ENCODE results near the gene ALX4.

The ALX4 gene

GRCh38 chr11:44335052-44335760 lies 25.3 kb upstream of the ALX4 start:
- no peak for DNase-seq (ENCODE audit: low spot score)

GRCh38 chr11:44334356-44335004 lies 24.5 kb upstream of the ALX4 start:
- no peak for DNase-seq (ENCODE audit: low spot score)

GRCh38 chr11:44333271-44334218 lies 23.6 kb upstream of the ALX4 start:
- DNase-seq (ENCODE audit: low spot score): no peak

DNA sequence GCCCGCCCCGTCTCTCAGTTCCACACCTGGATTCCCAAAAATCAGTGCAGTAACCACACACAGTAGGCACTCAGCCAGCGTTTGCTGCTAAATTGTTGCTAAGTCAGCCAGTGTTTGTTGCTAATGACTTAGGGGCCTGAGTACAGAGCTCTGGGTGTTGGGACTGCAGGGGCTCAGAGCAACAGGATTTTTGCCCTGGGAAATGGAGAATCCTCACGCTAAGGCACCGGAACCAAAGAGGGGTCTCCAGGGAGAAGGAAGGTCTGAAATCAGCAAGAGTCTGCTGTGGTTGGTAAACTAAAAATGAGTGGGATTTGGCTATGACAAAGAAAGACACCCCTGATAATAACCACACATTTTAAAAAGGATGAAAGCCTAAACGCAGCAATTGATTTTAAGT lies 22.7 kb upstream of the ALX4 start:
- DNase-seq (ENCODE audit: low spot score): no peak

GRCh38 chr11:44329472-44330230 lies 19.7 kb upstream of the ALX4 start:
- no peak for DNase-seq (ENCODE audit: low spot score)

GRCh38 chr11:44328138-44328660 lies 18.3 kb upstream of the ALX4 start:
- DNase-seq (ENCODE audit: low spot score): no peak

- DNase-seq (ENCODE audit: low spot score): no peak
Measured at GRCh38 chr11:44327730-44328129, 17.8 kb upstream of the ALX4 start.

- DNase-seq (ENCODE audit: low spot score): no peak
Measured at GRCh38 chr11:44326615-44327475, 16.9 kb upstream of the ALX4 start.

GRCh38 chr11:44325698-44326097 lies 15.8 kb upstream of the ALX4 start:
- DNase-seq (ENCODE audit: low spot score): no peak

DNA sequence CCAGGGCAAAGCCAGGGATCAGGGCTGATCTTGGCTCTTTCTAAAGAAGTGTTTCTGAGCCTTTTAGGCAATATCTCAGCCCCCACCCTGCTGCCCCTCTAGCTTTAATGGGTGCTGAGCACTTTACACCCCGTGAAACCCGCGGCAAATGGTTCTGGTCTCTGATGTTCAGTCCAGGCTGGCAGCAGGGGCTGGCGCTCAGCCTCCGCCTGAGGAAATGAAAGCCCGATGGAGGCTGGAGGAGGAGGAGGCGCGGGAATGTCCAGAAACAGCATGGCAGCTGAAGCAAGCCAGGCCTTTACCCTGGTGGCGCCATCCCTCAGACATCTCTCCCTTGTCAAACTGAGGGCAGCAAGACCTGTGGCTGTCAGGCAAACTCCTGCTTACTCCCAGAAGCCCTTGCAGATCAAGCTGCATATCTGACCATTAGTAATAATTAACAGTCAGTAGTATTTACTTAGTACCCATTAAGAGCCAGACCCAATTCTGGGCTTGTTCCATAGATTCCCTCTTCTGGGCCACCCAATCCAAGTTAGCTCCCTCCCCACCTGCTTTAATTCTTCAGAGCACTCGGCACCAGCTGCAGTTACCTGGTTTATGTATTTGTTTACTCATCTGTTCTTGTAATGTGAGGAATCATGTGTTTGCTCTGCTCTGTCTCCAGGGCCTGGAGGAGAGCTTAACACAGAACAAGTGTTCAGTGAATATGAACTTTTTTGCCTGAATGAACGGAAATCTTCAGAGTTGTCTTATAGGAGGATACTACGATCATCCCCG lies 15.0 kb upstream of the ALX4 start:
- no peak for DNase-seq (ENCODE audit: low spot score)

DNA sequence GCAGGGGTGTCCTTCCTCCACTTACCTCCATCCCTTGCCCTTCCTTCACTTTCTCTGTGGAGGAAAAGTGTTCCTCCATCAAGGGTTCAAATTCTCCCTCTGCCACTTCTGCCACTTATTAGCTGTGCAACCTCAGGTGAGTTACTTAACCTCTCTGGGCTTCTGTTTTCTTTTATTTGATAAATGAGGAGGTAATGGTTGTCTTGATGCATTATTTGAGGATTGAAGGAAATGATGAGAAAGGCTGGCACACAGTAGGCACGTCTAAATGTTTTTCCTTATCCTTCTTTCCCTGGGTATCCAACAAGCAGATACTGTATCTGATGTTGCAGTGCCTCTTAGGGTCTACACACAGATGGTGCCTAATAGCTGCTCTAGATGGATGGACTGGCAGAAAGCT lies 14.3 kb upstream of the ALX4 start:
- DNase-seq (ENCODE audit: low spot score): no peak

- DNase-seq (ENCODE audit: low spot score): no peak
Measured at GRCh38 chr11:44322243-44322642, 12.3 kb upstream of the ALX4 start.

GRCh38 chr11:44321059-44321458 lies 11.1 kb upstream of the ALX4 start:
- DNase-seq (ENCODE audit: low spot score): no peak

DNA sequence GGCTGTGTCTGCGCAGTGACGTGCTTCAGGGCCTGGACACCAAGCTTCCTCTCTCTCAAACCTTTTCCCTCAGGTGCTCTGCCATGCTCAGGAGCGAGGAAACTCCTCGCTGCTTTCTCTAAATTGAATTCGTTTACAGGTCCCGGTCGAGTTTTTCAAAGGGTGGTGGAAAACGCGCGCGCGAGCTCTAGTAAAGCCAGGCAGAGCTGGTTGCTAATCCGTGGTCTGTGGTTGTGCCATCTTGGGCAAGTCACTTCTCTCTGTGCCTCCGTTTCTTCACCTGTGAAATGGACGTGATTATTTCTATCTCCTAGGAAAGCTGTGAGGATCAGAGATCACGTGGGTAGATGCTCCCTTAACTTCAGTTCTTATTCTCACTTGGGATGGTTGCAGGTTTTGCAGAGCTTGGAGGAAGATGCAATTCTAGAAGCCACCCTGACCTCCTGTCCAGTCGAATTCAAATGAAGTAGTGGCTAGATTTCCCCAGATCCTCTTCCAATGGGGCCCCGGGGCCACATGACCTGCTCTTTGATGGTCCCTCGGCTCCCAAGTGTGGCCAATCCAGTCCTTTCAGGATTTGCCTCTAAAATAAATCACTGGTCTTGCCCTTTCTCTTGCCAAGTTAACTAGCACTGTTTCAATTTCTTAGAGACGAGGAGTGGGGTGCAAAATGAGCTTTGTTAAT lies 10.5 kb upstream of the ALX4 start:
- no peak for DNase-seq (ENCODE audit: low spot score)

GRCh38 chr11:44319552-44320288 lies 9.8 kb upstream of the ALX4 start:
- DNase-seq (ENCODE audit: low spot score): no peak

GRCh38 chr11:44319170-44319551 lies 9.2 kb upstream of the ALX4 start:
- DNase-seq (ENCODE audit: low spot score): no peak

GRCh38 chr11:44318369-44318768 lies 8.4 kb upstream of the ALX4 start:
- no peak for DNase-seq (ENCODE audit: low spot score)

- no peak for DNase-seq (ENCODE audit: low spot score)
Measured at GRCh38 chr11:44316659-44317240, 6.8 kb upstream of the ALX4 start.

Measured in left forelimb (tissue), 1 donor.